Activated CD4-positive, alpha-beta T cell treated with anti-CD3 and anti-CD28 coated beads, Interleukin-10, Interleukin-2, amounts not matched to agents 100 ng/mL and 50 ng/mL, durations not matched to agents 16 hours and 8 hours (primary cell): ENCODE data around the gene EPB41L3.

ENCODE experiments used
- DNase-seq: peaks from one replicate; pipeline ENCODE4 v3.0.0-alpha.2; 2020

The EPB41L3 gene

GRCh38 chr18:5398269-5398668, 145.5 kb downstream of the EPB41L3 start:
- no peak for DNase-seq

- no peak for DNase-seq
Measured at GRCh38 chr18:5397102-5397501, 146.7 kb downstream of the EPB41L3 start.

- DNase-seq: peak; percentile 60
Measured at GRCh38 chr18:5395860-5396448, 147.8 kb downstream of the EPB41L3 start.

- DNase-seq: no peak
Measured at GRCh38 chr18:5393779-5394178, 150.0 kb downstream of the EPB41L3 start.

GRCh38 chr18:5391409-5391808, 152.4 kb downstream of the EPB41L3 start:
- DNase-seq: no peak

- DNase-seq: no peak
Measured at GRCh38 chr18:5389356-5389755, 154.4 kb downstream of the EPB41L3 start.

GRCh38 chr18:5388896-5389295, 154.9 kb downstream of the EPB41L3 start:
- no peak for DNase-seq

GRCh38 chr18:5380586-5380985, 163.2 kb downstream of the EPB41L3 start:
- no peak for DNase-seq

- no peak for DNase-seq
Measured at GRCh38 chr18:5376986-5377385, 166.8 kb downstream of the EPB41L3 start.

GRCh38 chr18:5370332-5370731, 173.5 kb downstream of the EPB41L3 start:
- DNase-seq: no peak

- no peak for DNase-seq
Measured at GRCh38 chr18:5369513-5369912, 174.3 kb downstream of the EPB41L3 start.

GRCh38 chr18:5365443-5365842, 178.4 kb downstream of the EPB41L3 start:
- DNase-seq: no peak

GRCh38 chr18:5350636-5351035, 193.2 kb downstream of the EPB41L3 start:
- no peak for DNase-seq
